Measurements from ENCODE around the gene SCIMP.

The SCIMP gene

DNA sequence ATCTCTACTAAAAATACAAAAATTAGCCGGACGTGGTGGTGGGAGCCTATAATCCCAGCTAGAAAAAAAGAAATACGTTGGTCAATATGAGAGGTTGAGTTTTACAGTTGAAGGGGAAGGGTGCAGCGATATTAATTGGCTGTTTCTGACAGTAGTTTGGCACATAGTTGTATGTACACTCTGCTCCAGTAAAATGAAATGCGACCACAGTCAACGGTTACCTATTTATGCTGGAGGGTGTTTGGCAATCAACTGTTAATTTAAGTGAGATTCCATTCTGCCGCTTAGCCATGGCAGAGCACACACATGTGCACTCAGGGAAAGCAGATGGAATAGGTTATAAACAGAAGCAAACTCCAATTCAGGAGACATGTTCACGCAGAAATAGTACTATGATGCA is 33.6 kb downstream of the SCIMP start:
- POLR2A ChIA-PET, result interaction anchor here (0.6 kb wide), 1 partner anchor 1722 kb away, joined by 5 read pairs; no protein-coding TSS in a partner anchor
- no peak for DNase-seq (ENCODE audit: extremely low spot score)
- TF ChIP-seq, protein P1, sequence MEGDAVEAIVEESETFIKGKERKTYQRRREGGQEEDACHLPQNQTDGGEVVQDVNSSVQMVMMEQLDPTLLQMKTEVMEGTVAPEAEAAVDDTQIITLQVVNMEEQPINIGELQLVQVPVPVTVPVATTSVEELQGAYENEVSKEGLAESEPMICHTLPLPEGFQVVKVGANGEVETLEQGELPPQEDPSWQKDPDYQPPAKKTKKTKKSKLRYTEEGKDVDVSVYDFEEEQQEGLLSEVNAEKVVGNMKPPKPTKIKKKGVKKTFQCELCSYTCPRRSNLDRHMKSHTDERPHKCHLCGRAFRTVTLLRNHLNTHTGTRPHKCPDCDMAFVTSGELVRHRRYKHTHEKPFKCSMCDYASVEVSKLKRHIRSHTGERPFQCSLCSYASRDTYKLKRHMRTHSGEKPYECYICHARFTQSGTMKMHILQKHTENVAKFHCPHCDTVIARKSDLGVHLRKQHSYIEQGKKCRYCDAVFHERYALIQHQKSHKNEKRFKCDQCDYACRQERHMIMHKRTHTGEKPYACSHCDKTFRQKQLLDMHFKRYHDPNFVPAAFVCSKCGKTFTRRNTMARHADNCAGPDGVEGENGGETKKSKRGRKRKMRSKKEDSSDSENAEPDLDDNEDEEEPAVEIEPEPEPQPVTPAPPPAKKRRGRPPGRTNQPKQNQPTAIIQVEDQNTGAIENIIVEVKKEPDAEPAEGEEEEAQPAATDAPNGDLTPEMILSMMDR (IDR thresholded peaks at IDR 0.05; ENCODE audit: control extremely low read depth, extremely low read depth, low read depth, missing control alignments), result no peak
- CTCF ChIA-PET, result interaction anchor here (1.3 to 2.8 kb wide), 3 partner anchors 9 to 37 kb away, joined by 5 to 12 read pairs (median 6); partner anchors contain the start of gene ZNF594

DNA sequence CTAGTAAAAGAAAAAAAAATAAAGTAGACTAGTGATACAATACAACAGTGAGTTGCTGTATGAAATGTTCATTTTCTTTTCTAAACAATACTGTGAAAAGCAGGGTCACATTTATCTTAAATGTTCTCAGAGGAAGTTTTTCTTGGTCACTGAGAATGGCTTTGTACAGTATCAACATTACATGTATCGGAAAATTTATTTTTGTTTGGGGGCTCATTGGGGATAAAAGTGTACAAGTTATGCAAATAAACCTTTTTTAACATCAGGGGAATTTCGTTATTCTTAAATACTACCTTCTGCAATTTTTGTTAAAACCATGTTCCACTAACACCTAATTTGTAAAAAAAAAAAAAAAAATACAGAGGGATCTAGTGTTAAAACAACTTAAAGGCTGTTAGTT is 34.3 kb downstream of the SCIMP start:
- no peak for DNase-seq (ENCODE audit: extremely low spot score)
- POLR2A ChIA-PET, result interaction anchor here (0.6 kb wide), 1 partner anchor 1722 kb away, joined by 5 read pairs; no protein-coding TSS in a partner anchor
- CTCF ChIA-PET, result interaction anchor here (1.6 to 2.8 kb wide), 2 partner anchors 9 to 37 kb away, joined by 6 to 12 read pairs; partner anchors contain the start of gene ZNF594
- TF ChIP-seq, protein P1 (IDR thresholded peaks at IDR 0.05; ENCODE audit: control extremely low read depth, extremely low read depth, low read depth, missing control alignments), result no peak

DNA sequence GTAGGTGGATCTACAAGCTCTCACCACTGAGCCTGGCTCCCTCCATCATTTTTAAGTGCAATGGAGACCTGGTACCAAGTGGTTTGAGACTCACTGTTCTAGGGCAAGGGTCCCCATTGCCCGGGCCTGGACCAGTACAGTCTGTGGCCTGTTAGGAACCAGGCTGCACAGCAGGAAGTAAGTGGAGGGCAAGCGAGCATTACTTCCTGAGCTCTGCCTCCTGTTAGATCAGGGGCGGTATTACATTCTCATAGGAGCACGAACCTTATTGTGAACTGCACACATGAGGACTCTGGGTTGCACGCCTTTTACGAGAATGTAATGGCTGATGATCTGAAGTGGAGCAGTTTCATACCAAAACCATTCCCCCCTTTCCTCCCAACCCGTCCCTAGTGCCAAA is 36.2 kb downstream of the SCIMP start:
- ChIA-PET CTCF (interaction anchor here (1.3 to 10.3 kb wide), 7 partner anchors 10 to 241 kb away, joined by 3 to 110 read pairs (median 12); partner anchors contain the start of genes C1QBP and SCIMP), POLR2A (interaction anchor here (0.6 to 1.2 kb wide), 4 partner anchors 13 to 258 kb away, joined by 3 to 4 read pairs (median 3); partner anchors contain the start of gene RNF167)
- no peak for DNase-seq (ENCODE audit: extremely low spot score)
- TF ChIP-seq, protein P1 (IDR thresholded peaks at IDR 0.05; ENCODE audit: control extremely low read depth, extremely low read depth, low read depth, missing control alignments), result no peak

DNA sequence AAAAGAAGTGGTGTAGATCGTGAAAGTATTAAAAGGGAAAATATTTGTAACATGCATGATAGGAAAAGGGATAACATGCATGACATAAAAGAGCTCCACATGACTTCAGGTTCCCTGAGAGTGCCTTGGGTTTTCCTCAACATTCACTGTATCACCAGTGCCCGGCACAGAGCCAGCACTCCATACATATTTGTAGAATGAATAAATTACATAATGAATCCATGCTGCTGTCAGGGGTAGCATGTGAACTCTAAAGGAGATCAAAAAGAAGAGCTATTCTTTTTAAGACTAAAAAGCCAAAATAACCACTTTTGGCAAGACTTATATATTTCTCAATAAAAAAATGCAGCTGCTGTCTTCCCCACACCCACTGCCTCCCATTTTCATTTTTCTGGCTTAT is 40.3 kb downstream of the SCIMP start:
- no peak for DNase-seq (ENCODE audit: extremely low spot score)
- ChIA-PET POLR2A (interaction anchor here (0.7 kb wide), 1 partner anchor 32 kb away, joined by 4 read pairs; no protein-coding TSS in a partner anchor), CTCF (interaction anchor here (1.3 to 10.3 kb wide), 5 partner anchors 10 to 43 kb away, joined by 3 to 110 read pairs (median 37); partner anchors contain the start of gene SCIMP)
- TF ChIP-seq, protein P1 (IDR thresholded peaks at IDR 0.05; ENCODE audit: control extremely low read depth, extremely low read depth, low read depth, missing control alignments), result no peak

DNA sequence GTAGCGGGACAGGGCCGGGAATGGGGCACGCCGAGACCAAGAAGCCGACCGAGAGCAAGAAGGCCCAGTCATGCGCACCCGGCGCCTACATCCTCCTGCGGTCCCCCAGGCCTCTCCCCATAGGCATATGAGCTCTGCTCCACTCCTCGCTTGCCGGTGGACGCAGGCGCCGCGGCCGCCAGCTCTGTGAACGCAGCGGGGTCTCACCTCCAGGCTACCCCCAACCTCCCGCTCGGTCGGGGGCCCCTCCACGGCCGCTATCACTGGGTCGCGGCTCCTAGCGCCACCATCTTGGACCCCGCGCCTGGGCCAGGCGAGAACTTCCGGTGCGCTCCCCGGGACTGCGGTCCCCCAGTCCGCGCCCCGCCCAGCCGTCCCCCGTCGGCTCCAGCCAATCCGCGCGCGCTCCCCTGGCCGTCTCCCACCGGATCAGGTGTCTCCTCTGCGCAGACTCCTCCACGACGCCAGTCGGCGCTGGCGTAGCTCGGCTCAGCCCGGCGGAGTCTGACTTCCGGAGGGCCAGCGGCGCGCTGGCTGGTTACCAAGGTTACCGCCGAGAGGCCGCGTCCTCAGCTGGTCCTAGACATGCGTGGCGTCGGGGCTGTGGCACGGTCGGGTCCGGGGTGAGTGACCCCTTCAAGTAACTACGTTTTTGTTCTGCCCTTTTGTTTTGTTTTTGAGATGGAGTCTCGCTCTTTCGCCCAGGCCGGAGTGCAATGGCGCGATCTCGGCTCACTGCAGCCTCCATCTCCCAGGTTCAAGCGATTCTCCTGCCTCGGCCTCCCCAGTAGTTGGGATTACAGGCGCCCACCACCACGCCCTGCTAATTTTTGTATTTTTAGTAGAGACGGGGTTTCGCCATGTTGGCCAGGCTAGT is 42.9 kb downstream of the SCIMP start, which contains the start of gene ZNF594:
Gene ZNF594, minus strand, starts transcription at position 328 of the 877 bp plus-strand sequence. CDS start 7,612 bp downstream, outside the sequence.
- TF ChIP-seq, protein P1 (IDR thresholded peaks at IDR 0.05; ENCODE audit: control extremely low read depth, extremely low read depth, low read depth, missing control alignments), result peak; percentile 85
- ChIA-PET POLR2A (interaction anchor here (0.5 to 1.9 kb wide), 3 partner anchors 35 to 125 kb away, joined by 3 to 5 read pairs (median 3); partner anchors contain the start of gene SCIMP), CTCF (interaction anchor here (0.7 to 10.3 kb wide), 14 partner anchors 9 to 894 kb away, joined by 3 to 110 read pairs (median 4); partner anchors contain the start of genes SCIMP, ZFP3 and ZNF232)
- peak; percentile 99 for DNase-seq (ENCODE audit: extremely low spot score)

DNA sequence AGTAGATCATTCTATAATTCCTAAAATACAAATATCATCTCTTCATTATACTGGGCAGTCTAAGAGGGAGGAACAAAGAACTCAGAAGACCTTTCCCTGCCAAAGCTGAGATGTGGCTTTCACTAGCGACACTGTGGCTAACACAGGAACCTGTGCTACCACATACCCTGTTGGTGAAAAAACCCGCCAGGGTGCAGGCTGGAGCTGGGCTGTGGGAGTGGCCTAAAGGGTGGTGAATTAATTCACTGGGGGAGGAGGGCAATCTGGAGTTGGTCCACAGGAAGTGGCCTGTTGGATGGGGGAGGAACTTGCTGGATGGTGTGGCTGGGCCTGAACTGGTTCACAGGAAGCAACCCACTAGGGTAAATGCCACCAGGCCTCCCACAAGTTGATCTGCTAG is 50.4 kb downstream of the SCIMP start:
- DNase-seq (ENCODE audit: extremely low spot score), result no peak
- TF ChIP-seq, protein P1 (IDR thresholded peaks at IDR 0.05; ENCODE audit: control extremely low read depth, extremely low read depth, low read depth, missing control alignments), result no peak
- POLR2A ChIA-PET, result no interaction called here
- CTCF ChIA-PET, result no interaction called here
